GM13976 (cell line): ENCODE results near the gene OR51I1.

Source experiments
- DNase-seq: peaks from one replicate; pipeline ENCODE4 v3.0.0; 2012; ENCODE audit warnings: low spot score
- CTCF ChIP-seq: IDR thresholded peaks from 2 replicates; pipeline ENCODE4 v1.5.1; 2012; ENCODE audit warnings: borderline replicate concordance, mild to moderate bottlenecking; ENCODE audit not compliant: insufficient read depth; ENCODE audit errors: extremely low read depth, missing control alignments, control extremely low read depth
- in situ Hi-C: fragments of 300-500 bp; cut with MboI; formaldehyde crosslinking; loops from one replicate; pipeline ENCODE4 v1.12.0; 2022; ENCODE audit warnings: low sequenced_read_pairs, mixed read lengths, inconsistent platforms; ENCODE audit not compliant: unreplicated experiment

Gene OR51I1

GRCh38 chr11:5394091-5394490 lies 47.2 kb downstream of the OR51I1 start:
- in situ Hi-C loops: loop anchor here (25.0 kb wide), 2 partner anchors 257 to 757 kb away; partner anchors contain the start of genes OR51D1, OR51E1 and OR52A5
- no peak for TF ChIP-seq CTCF

More at GRCh38 chr11:5394091-5394490, 47.2 kb downstream of the OR51I1 start:
- DNase-seq: no peak
